ENCODE data around the gene ACADVL. TPM values are rescaled to one million over a fixed set of nuclear protein-coding genes. Genes with fewer than 3 reads are reported as not detected.
A peak's percentile ranks its signal among the peaks of the same experiment; 100 is the strongest.

ACADVL gene
- total RNA-seq, 2 donors from 2014 or later: 589 to 593 TPM

DNA sequence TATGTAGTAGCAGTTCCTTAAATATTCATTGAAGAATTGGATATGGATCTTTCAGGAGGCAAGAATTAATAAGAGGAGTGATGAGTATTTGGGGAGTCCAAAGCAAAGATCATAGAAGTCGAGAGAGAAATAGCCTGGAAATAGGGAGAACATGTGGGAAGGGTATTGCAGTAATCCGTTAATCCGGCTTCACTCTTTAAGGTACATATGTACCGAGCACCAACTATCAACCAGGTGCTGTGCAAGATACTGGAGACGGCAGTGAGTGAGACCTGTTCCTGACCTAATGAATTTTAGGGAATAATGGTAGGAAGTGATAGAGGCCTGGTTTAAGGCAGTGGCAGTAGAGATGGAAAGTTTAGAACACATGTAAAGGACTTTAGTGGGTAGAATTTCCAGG is 33.3 kb downstream of the ACADVL start:
- no peak for DNase-seq (ENCODE audit: low spot score)
- no peaks in the 10 kb centered on the region for H3K36me3 ChIP-seq
- no peaks in the 10 kb centered on the region for H3K27me3 ChIP-seq (replicated peaks; ENCODE audit: insufficient read depth)
- peak overlapping the region; percentile 100 for H3K27ac ChIP-seq
- peak overlapping the region; percentile 98 for H3K4me3 ChIP-seq
- no peaks in the 10 kb centered on the region for H3K9me3 ChIP-seq
- WGBS: 68% methylated on average over 5 of the region's 5 CpGs
- intact Hi-C loops (cut with DNase I): loop anchor here (2.0 kb wide), 1 partner anchor 28 kb away; the partner anchor contains the start of gene SLC2A4
- TF ChIP-seq POLR2A (IDR thresholded peaks at IDR 0.05) (no peak), CTCF (IDR thresholded peaks at IDR 0.05) (no peak), POLR2AphosphoS5 (IDR thresholded peaks at IDR 0.05) (no peak)
- H3K4me1 ChIP-seq (replicated peaks): peaks cover 13% of the 10 kb centered on the region

GRCh38 chr17:7254511-7254910 is 34.8 kb downstream of the ACADVL start:
- no peaks in the 10 kb centered on the region for H3K9me3 ChIP-seq

GRCh38 chr17:7256766-7257456 is 37.2 kb downstream of the ACADVL start:
- DNase-seq (ENCODE audit: low spot score): no peak
- Histone ChIP-seq H3K4me3 (no peak overlapping the region), H3K9me3 (no peaks in the 10 kb centered on the region), H3K4me1 (replicated peaks) (peaks cover 8% of the 10 kb centered on the region), H3K27me3 (replicated peaks; ENCODE audit: insufficient read depth) (no peaks in the 10 kb centered on the region), H3K27ac (no peak overlapping the region), H3K36me3 (no peaks in the 10 kb centered on the region)
- intact Hi-C loops (cut with DNase I): no loop called here
- 89% methylated on average over 8 of the region's 8 CpGs for WGBS
- TF ChIP-seq CTCF (IDR thresholded peaks at IDR 0.05): no peak
- no peak for TF ChIP-seq POLR2AphosphoS5 (IDR thresholded peaks at IDR 0.05)
- TF ChIP-seq POLR2A (IDR thresholded peaks at IDR 0.05): no peak

More at GRCh38 chr17:7254511-7254910, 34.8 kb downstream of the ACADVL start:
- Histone ChIP-seq H3K4me3 (no peak overlapping the region), H3K36me3 (no peaks in the 10 kb centered on the region), H3K4me1 (replicated peaks) (peaks cover 12% of the 10 kb centered on the region), H3K27me3 (replicated peaks; ENCODE audit: insufficient read depth) (no peaks in the 10 kb centered on the region), H3K27ac (peak overlapping the region in 1 of 2 donors; percentile 63)
- WGBS: 89% methylated on average over 4 of the region's 4 CpGs
- DNase-seq (ENCODE audit: low spot score): no peak
- intact Hi-C loops (cut with DNase I): no loop called here
- TF ChIP-seq CTCF (IDR thresholded peaks at IDR 0.05): no peak
- no peak for TF ChIP-seq POLR2AphosphoS5 (IDR thresholded peaks at IDR 0.05)
- no peak for TF ChIP-seq POLR2A (IDR thresholded peaks at IDR 0.05)

DNA sequence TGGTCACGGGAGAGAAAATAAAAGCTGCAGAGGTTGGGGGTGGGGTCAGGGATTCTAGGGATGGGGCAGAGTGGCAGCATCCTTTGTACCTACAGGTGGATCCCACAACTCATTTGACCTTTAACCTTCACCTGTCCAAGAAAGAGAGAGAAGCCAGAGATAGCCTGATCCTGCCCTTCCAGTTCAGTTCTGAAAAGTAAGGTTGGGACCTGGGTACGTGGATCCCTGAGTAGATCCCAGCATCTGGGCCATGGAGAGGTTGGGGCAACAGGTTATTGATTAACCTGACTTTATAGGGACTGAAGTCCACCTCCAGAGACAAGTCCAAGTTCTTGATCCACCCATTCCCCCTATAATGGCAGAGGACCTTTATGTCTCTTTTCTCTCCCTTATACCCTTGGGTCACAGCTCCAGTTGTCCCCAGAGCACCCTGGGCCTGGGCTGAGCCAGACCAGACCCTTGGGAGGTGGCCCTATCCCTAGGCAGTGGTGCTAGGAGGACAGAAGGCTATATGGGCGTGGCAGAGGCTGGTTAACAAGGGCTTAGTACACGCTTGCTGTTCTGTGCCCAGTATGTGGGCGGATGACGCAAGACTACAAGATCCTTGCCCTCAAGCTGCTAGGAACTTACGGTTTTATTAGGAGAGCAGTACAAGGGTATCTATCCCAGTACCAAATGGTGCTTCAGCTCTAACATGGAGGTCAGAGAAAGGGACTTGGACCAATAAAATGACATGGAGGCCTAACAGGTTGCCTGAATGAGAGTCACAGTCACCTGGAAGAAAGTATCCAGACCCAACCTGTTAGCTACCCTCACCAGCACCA is 39.2 kb downstream of the ACADVL start:
- 62% methylated on average over 7 of the region's 7 CpGs for WGBS
- H3K27me3 ChIP-seq (replicated peaks; ENCODE audit: insufficient read depth): no peaks in the 10 kb centered on the region
- no peak overlapping the region for H3K4me3 ChIP-seq
- TF ChIP-seq POLR2AphosphoS5 (IDR thresholded peaks at IDR 0.05) (peak; percentile 85), POLR2A (IDR thresholded peaks at IDR 0.05) (peak; percentile 33), CTCF (IDR thresholded peaks at IDR 0.05) (no peak)
- H3K4me1 ChIP-seq (replicated peaks): peaks cover 19% of the 10 kb centered on the region
- peak; percentile 68 for DNase-seq (ENCODE audit: low spot score)
- H3K9me3 ChIP-seq: no peaks in the 10 kb centered on the region
- no peaks in the 10 kb centered on the region for H3K36me3 ChIP-seq
- H3K27ac ChIP-seq: peak overlapping the region; percentile 61 to 91
- intact Hi-C loops (cut with DNase I): no loop called here
